Ishikawa (cell line): ENCODE results near the gene FAM180A.

Source experiments
- CEBPB ChIP-seq: IDR thresholded peaks from 2 replicates; pipeline ENCODE4 v1.6.1; 2012
- CREB1 ChIP-seq: IDR thresholded peaks from 2 replicates; pipeline ENCODE4 v1.6.1; 2012; ENCODE audit warnings: low read depth
- EGR1 ChIP-seq: IDR thresholded peaks from 2 replicates; pipeline ENCODE4 v1.6.1; 2012
- EP300 ChIP-seq: IDR thresholded peaks from 2 replicates; pipeline ENCODE4 v1.6.1; 2012; ENCODE audit warnings: borderline replicate concordance
- FOXM1 ChIP-seq: IDR thresholded peaks from 2 replicates; pipeline ENCODE4 v1.6.1; 2012; ENCODE audit warnings: low read depth, borderline replicate concordance
- MAX ChIP-seq: IDR thresholded peaks from 2 replicates; pipeline ENCODE4 v1.6.1; 2012
- NFIC ChIP-seq: IDR thresholded peaks from 2 replicates; pipeline ENCODE4 v1.6.1; 2012
- RAD21 ChIP-seq: IDR thresholded peaks from 2 replicates; pipeline ENCODE4 v1.6.1; 2012; ENCODE audit warnings: low read depth
- REST ChIP-seq: IDR thresholded peaks from 2 replicates; pipeline ENCODE4 v1.6.1; 2012; ENCODE audit warnings: low read depth, mild to moderate bottlenecking
- TAF1 ChIP-seq: IDR thresholded peaks from 2 replicates; pipeline ENCODE4 v1.6.1; 2012; ENCODE audit warnings: low read depth, mild to moderate bottlenecking
- TCF12 ChIP-seq: IDR thresholded peaks from 2 replicates; pipeline ENCODE4 v1.6.1; 2012; ENCODE audit warnings: low read depth
- TEAD4 ChIP-seq: IDR thresholded peaks from 2 replicates; pipeline ENCODE4 v1.6.1; 2012
- USF1 ChIP-seq: IDR thresholded peaks from 2 replicates; pipeline ENCODE4 v1.6.1; 2012
- YY1 ChIP-seq: IDR thresholded peaks from 2 replicates; pipeline ENCODE4 v1.6.1; 2012; ENCODE audit warnings: low read depth
- ZBTB7A ChIP-seq: IDR thresholded peaks from 2 replicates; pipeline ENCODE4 v1.6.1; 2012; ENCODE audit warnings: low read depth

FAM180A gene

GRCh38 chr7:135733603-135734342 lies 14.8 kb downstream of the FAM180A start:
- no peak for TF ChIP-seq REST
- TF ChIP-seq TAF1 = no peak
- no peak for TF ChIP-seq FOXM1
- TF ChIP-seq USF1 = no peak
- TF ChIP-seq TCF12 = no peak
- no peak for TF ChIP-seq CREB1
- no peak for TF ChIP-seq TEAD4
- no peak for TF ChIP-seq ZBTB7A
- TF ChIP-seq NFIC = no peak
- TF ChIP-seq CEBPB = no peak
- no peak for TF ChIP-seq MAX
- no peak for TF ChIP-seq EP300
- TF ChIP-seq YY1 = no peak
- no peak for TF ChIP-seq EGR1
- TF ChIP-seq RAD21 = no peak

GRCh38 chr7:135731131-135731530 lies 17.5 kb downstream of the FAM180A start:
- TF ChIP-seq CEBPB (no peak), MAX (no peak), YY1 (no peak), EGR1 (no peak), EP300 (no peak), TCF12 (no peak), ZBTB7A (no peak), NFIC (no peak), RAD21 (no peak), FOXM1 (no peak), TAF1 (no peak), TEAD4 (no peak), REST (no peak)

GRCh38 chr7:135729230-135729629 lies 19.4 kb downstream of the FAM180A start:
- TF ChIP-seq YY1 = no peak
- TF ChIP-seq TAF1 = no peak
- no peak for TF ChIP-seq REST
- TF ChIP-seq FOXM1 = no peak
- TF ChIP-seq USF1 = no peak
- no peak for TF ChIP-seq ZBTB7A
- TF ChIP-seq EP300 = no peak
- TF ChIP-seq RAD21 = no peak

- no peak for TF ChIP-seq TCF12
- TF ChIP-seq TAF1 = 0 out of 2 replicates have a peak, but pooled peaks have one; percentile 9
Observed at GRCh38 chr7:135728136-135728669, 20.4 kb downstream of the FAM180A start, which contains the start of gene SLC13A4. Gene SLC13A4, minus strand, starts transcription at chr7:135728186. Its CDS starts 690 bp downstream, at chr7:135727496.
